ENCODE data around the gene VIPR2. TPM values are rescaled to one million over a fixed set of nuclear protein-coding genes. Genes with fewer than 3 reads are reported as not detected.

VIPR2 gene
- total and polyA plus RNA-seq, 2 experiments from 2014 or later, result 1.3 to 2.7 TPM

GRCh38 chr7:159112136-159113011, 32.3 kb downstream of the VIPR2 start (continued):
- TF ChIP-seq CTCF (conservative IDR thresholded peaks at IDR 0.05; ENCODE audit: low read depth in 2 of 2) (no peak; a peak in 1 of 4 replicates), JUNB (IDR thresholded peaks at IDR 0.05; ENCODE audit: unreplicated experiment) (no peak), EZH2 (IDR thresholded peaks at IDR 0.05; ENCODE audit: low read depth, unreplicated experiment) (no peak)

- H3K27ac Mint-ChIP-seq, result no peak overlapping the region
- peaks cover 70% of the 10 kb centered on the region for H3K9me3 Mint-ChIP-seq
- no peak overlapping the region for H2AFZ ChIP-seq
- H3K4me3 Mint-ChIP-seq, result no peak overlapping the region
- peaks cover 1% of the 10 kb centered on the region for H3K27me3 Mint-ChIP-seq (ENCODE audit: insufficient read depth, low read depth, poor library complexity)
- no peaks in the 10 kb centered on the region for H3F3A ChIP-seq (replicated peaks; ENCODE audit: low read depth)
- no peaks in the 10 kb centered on the region for H3K36me3 Mint-ChIP-seq (ENCODE audit: low read depth)
- no peaks in the 10 kb centered on the region for H3K36me3 ChIP-seq (ENCODE audit: insufficient read depth)
- H3K4me1 ChIP-seq (ENCODE audit: insufficient read depth), result 0 out of 2 replicates have a peak, but pooled peaks cover 13% of the 10 kb centered on the region
- no peak overlapping the region for H3K4me2 ChIP-seq
- peaks cover 17% of the 10 kb centered on the region for H3K4me1 Mint-ChIP-seq
- ATAC-seq, result no peak
- no peak overlapping the region for H3K4me3 ChIP-seq
- H3K9me2 ChIP-seq (ENCODE audit: insufficient read depth), result no peaks in the 10 kb centered on the region
- no peaks in the 10 kb centered on the region for H3K79me2 ChIP-seq (replicated peaks; ENCODE audit: insufficient read depth)
- no peak for DNase-seq (ENCODE audit: low spot score)
- H3K27me3 ChIP-seq (ENCODE audit: insufficient read depth), result no peaks in the 10 kb centered on the region
- no peaks in the 10 kb centered on the region for H4K20me1 ChIP-seq (replicated peaks; ENCODE audit: insufficient read depth)
- no peak overlapping the region for H3K27ac ChIP-seq (ENCODE audit: low read depth)
- no peak for TF ChIP-seq STAT1 (IDR thresholded peaks at IDR 0.05; ENCODE audit: unreplicated experiment)
- TF ChIP-seq ZNF331 (CRISPR knock-in tag; IDR thresholded peaks at IDR 0.05; ENCODE audit: low read depth), result no peak
- TF ChIP-seq POLR2AphosphoS5 (IDR thresholded peaks at IDR 0.05; ENCODE audit: low read depth), result no peak
- no peak for TF ChIP-seq CREB1 (CRISPR knock-in tag; IDR thresholded peaks at IDR 0.05; ENCODE audit: low read depth)
- TF ChIP-seq EZH2 (IDR thresholded peaks at IDR 0.05; ENCODE audit: low read depth, unreplicated experiment), result no peak
- TF ChIP-seq ETS1 (IDR thresholded peaks at IDR 0.05), result no peak
- no peak for TF ChIP-seq JUNB (IDR thresholded peaks at IDR 0.05; ENCODE audit: unreplicated experiment)
- no peak for TF ChIP-seq REST (IDR thresholded peaks at IDR 0.05; ENCODE audit: unreplicated experiment)
- TF ChIP-seq ZNF114 (CRISPR knock-in tag; IDR thresholded peaks at IDR 0.05), result no peak
- no peak for TF ChIP-seq CTCF (conservative IDR thresholded peaks at IDR 0.05; ENCODE audit: low read depth in 2 of 2)
- TF ChIP-seq NANOG (IDR thresholded peaks at IDR 0.05; ENCODE audit: borderline replicate concordance), result no peak
Measured at GRCh38 chr7:159109653-159110035, 35.0 kb downstream of the VIPR2 start.

All from GM23338 (cell line).